Astrocyte (in vitro differentiated cells and primary cell): ENCODE measurements around the gene PBXIP1. TPM values are rescaled to one million over a fixed set of nuclear protein-coding genes. Genes with fewer than 3 reads are reported as not detected.
A peak's percentile ranks its signal among the peaks of the same experiment; 100 is the strongest.

Experiments used
- DNase-seq: peaks from one replicate; pipeline ENCODE4 v3.0.0-alpha.2; 2010; ENCODE audit warnings: low read depth
- FAIRE-seq: peaks from 2 replicates; lab custom pipeline; 2011; peaks lifted over from hg19 to GRCh38; lab: Jason Lieb, UNC
- H2AFZ ChIP-seq: 2 replicates; pipeline ENCODE4 v1.6.0; 2012; ENCODE audit warnings: low read depth, low read length, inconsistent platforms
- H3K27ac ChIP-seq: 2 replicates; pipeline ENCODE4 v1.5.1; 2011; ENCODE audit warnings: low read depth, low read length, inconsistent platforms
- H3K27me3 ChIP-seq: 2 replicates; pipeline ENCODE4 v1.6.0; 2011; ENCODE audit warnings: low read length, inconsistent platforms; ENCODE audit not compliant: insufficient read depth
- H3K36me3 ChIP-seq: 2 replicates; pipeline ENCODE4 v1.5.1; 2011; ENCODE audit warnings: low read length, inconsistent platforms; ENCODE audit not compliant: insufficient read depth
- H3K4me1 ChIP-seq: 2 replicates; pipeline ENCODE4 v1.5.1; 2011; ENCODE audit warnings: low read length, inconsistent platforms; ENCODE audit not compliant: insufficient read depth
- H3K4me2 ChIP-seq: 2 replicates; pipeline ENCODE4 v1.6.0; 2012; ENCODE audit warnings: low read length, inconsistent platforms
- H3K4me3 ChIP-seq: 2 replicates; pipeline ENCODE4 v1.5.1; 2011; ENCODE audit warnings: low read depth, mild to moderate bottlenecking, low read length, inconsistent platforms; ENCODE audit not compliant: insufficient read depth
- H3K79me2 ChIP-seq: 2 replicates; pipeline ENCODE4 v1.6.0; 2012; ENCODE audit warnings: mild to moderate bottlenecking, low read length, inconsistent platforms; ENCODE audit not compliant: insufficient read depth
- H3K9ac ChIP-seq: 2 replicates; pipeline ENCODE4 v1.6.0; 2012; ENCODE audit warnings: mild to moderate bottlenecking, low read length, inconsistent platforms
- H3K9me3 ChIP-seq: 2 replicates; pipeline ENCODE4 v1.5.1; 2012; ENCODE audit warnings: low read depth, mild to moderate bottlenecking, low read length, inconsistent platforms; ENCODE audit not compliant: insufficient read depth
- H4K20me1 ChIP-seq: 2 replicates; pipeline ENCODE4 v1.6.0; 2012; ENCODE audit warnings: low read length, inconsistent platforms; ENCODE audit not compliant: insufficient read depth
- H3K27ac Mint-ChIP-seq: one replicate; pipeline ENCODE4 v1.8.0; 2021; ENCODE audit warnings: mild to moderate bottlenecking, mixed read lengths; ENCODE audit not compliant: unreplicated experiment
- H3K27me3 Mint-ChIP-seq: one replicate; pipeline ENCODE4 v1.8.0; 2021; ENCODE audit warnings: low read depth, mixed read lengths; ENCODE audit not compliant: unreplicated experiment
- H3K36me3 Mint-ChIP-seq: one replicate; pipeline ENCODE4 v1.8.0; 2021; ENCODE audit warnings: low read depth, mixed read lengths; ENCODE audit not compliant: unreplicated experiment
- H3K4me1 Mint-ChIP-seq: one replicate; pipeline ENCODE4 v1.8.0; 2021; ENCODE audit warnings: low read depth, mixed read lengths; ENCODE audit not compliant: unreplicated experiment
- H3K4me3 Mint-ChIP-seq: one replicate; pipeline ENCODE4 v1.8.0; 2021; ENCODE audit warnings: mild to moderate bottlenecking, moderate library complexity, mixed read lengths; ENCODE audit not compliant: unreplicated experiment
- H3K9me3 Mint-ChIP-seq: one replicate; pipeline ENCODE4 v1.8.0; 2021; ENCODE audit warnings: mild to moderate bottlenecking, mixed read lengths; ENCODE audit not compliant: unreplicated experiment
- EZH2 ChIP-seq: IDR thresholded peaks from 2 replicates; pipeline ENCODE4 v1.6.1; 2012; ENCODE audit warnings: mild to moderate bottlenecking, low read length, inconsistent platforms; ENCODE audit not compliant: insufficient read depth
- total RNA-seq: library from RNA; stranded (reverse); gene quantifications from 2 replicates; pipeline ENCODE4 v1.2.1, GENCODE V29; 2021
- TF ChIP-seq, protein P1 (sequence below): IDR thresholded peaks from 2 replicates; pipeline ENCODE4 v1.5.1; 2011; ENCODE audit warnings: low read depth, mild to moderate bottlenecking, inconsistent platforms, low read length, moderate library complexity; ENCODE audit not compliant: insufficient read depth

Gene PBXIP1
- total RNA-seq, 1 donor from 2014 or later: 89.2 TPM

DNA sequence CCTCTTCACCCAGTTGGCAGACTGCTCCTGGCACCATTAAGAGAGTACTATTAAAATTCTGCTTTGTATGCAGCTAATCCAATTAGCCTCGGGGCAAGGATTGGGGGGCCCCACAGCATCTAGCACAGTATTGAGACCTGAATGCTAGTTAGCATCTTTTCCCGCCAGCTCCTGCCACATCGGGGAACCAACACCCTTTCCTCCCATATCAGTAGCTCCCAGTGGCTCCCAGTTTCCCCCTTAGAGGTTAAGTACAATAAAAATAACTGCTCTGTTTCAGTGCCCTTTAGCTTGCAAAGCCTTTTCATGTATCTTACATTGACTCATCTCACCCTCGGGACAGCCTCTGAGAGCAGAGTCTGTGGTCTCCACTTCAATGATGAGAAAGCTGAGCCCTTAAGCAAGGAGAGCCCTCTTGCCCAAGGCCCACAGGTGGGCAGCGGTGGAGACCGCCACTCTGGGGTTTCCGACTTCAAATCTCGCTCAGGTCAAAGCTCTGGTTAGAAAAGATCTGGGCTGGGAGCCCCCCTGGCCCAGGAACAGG lies 15.2 kb downstream of the PBXIP1 start:
- Mint-ChIP-seq H3K27ac (peak overlapping the region; percentile 34), H3K4me3 (no peak overlapping the region), H3K27me3 (no peaks in the 10 kb centered on the region), H3K4me1 (peaks cover 34% of the 10 kb centered on the region), H3K36me3 (peaks cover 3% of the 10 kb centered on the region), H3K9me3 (no peaks in the 10 kb centered on the region)
- Histone ChIP-seq H3K4me3 (no peak overlapping the region), H3K4me2 (no peak overlapping the region), H3K4me1 (peaks cover 16% of the 10 kb centered on the region), H3K27ac (no peak overlapping the region), H3K36me3 (no peaks in the 10 kb centered on the region), H3K9me3 (no peaks in the 10 kb centered on the region), H3K9ac (no peak overlapping the region), H4K20me1 (peaks cover 5% of the 10 kb centered on the region), H3K27me3 (no peaks in the 10 kb centered on the region), H3K79me2 (peaks cover 2% of the 10 kb centered on the region), H2AFZ (no peak overlapping the region)
- DNase-seq (no peak), FAIRE-seq (no peak)
- TF ChIP-seq EZH2: no peak
- TF ChIP-seq, protein P1, sequence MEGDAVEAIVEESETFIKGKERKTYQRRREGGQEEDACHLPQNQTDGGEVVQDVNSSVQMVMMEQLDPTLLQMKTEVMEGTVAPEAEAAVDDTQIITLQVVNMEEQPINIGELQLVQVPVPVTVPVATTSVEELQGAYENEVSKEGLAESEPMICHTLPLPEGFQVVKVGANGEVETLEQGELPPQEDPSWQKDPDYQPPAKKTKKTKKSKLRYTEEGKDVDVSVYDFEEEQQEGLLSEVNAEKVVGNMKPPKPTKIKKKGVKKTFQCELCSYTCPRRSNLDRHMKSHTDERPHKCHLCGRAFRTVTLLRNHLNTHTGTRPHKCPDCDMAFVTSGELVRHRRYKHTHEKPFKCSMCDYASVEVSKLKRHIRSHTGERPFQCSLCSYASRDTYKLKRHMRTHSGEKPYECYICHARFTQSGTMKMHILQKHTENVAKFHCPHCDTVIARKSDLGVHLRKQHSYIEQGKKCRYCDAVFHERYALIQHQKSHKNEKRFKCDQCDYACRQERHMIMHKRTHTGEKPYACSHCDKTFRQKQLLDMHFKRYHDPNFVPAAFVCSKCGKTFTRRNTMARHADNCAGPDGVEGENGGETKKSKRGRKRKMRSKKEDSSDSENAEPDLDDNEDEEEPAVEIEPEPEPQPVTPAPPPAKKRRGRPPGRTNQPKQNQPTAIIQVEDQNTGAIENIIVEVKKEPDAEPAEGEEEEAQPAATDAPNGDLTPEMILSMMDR: no peak

DNA sequence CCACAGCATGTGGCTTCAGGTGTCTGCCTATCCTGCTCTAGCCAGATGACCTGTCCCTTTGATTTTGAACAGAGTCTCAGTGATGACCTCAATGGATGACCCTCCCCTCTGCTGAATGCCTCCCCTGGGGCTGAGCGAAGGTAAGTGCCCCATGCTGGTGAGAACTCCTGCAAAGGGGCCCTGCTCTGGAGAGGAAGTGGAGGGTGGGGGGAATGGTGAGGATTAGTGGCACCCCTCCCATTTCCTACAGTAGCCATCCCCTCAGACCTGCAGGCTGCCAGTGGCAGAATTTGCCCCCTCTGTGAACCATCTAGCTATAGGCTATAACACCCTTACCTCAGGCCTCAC lies 15.7 kb downstream of the PBXIP1 start:
- Histone ChIP-seq H3K27me3 (no peaks in the 10 kb centered on the region), H3K79me2 (peaks cover 4% of the 10 kb centered on the region), H3K27ac (no peak overlapping the region), H2AFZ (no peak overlapping the region), H3K4me2 (no peak overlapping the region), H3K36me3 (no peaks in the 10 kb centered on the region), H4K20me1 (peaks cover 5% of the 10 kb centered on the region), H3K4me3 (no peak overlapping the region), H3K9me3 (no peaks in the 10 kb centered on the region), H3K4me1 (peaks cover 18% of the 10 kb centered on the region), H3K9ac (no peak overlapping the region)
- Mint-ChIP-seq H3K4me1 (peaks cover 34% of the 10 kb centered on the region), H3K27me3 (no peaks in the 10 kb centered on the region), H3K4me3 (no peak overlapping the region), H3K27ac (peak overlapping the region; percentile 47), H3K9me3 (no peaks in the 10 kb centered on the region), H3K36me3 (peaks cover 3% of the 10 kb centered on the region)
- DNase-seq: no peak
- no peak for FAIRE-seq
- no peak for TF ChIP-seq EZH2

DNA sequence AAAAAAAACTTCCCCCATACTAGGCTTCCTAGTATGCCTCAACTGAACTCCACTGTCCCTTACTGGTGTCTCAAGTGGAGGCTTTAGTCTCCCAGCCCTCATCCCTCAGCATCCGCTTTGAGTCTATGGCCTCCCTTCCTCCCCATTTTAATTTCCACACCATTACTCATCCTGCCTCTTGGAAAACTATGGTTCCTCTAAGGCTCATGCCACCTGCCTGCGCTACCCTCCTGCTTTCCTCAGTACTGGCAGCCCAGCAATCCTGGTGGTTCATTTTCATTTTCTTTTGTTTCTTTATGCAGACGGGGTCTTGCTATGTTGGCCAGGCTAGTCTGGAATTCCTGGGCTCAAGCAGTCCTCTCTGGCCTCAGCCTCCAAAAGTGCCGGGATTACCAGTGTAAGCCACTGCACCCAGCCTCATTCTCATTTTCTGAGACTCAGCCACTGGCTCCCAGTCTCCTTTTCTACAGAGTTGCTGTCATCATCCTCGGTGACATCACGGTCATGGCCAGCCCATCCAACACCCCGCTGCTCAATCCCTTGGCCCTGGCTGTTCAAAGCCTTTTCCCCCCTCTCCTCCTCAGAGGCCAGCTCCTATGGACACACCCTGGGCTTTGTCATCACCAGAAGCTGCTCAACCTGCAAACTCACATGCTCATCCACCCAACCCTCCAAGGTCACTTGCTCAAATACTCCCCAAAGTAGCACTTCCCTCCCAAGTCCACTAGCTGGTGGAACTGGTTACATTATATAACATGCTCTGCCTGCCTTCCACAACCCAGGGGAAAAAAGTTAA lies 17.1 kb downstream of the PBXIP1 start:
- Mint-ChIP-seq H3K27ac (peak overlapping the region; percentile 27), H3K36me3 (peaks cover 5% of the 10 kb centered on the region), H3K9me3 (no peaks in the 10 kb centered on the region), H3K4me1 (peaks cover 32% of the 10 kb centered on the region), H3K27me3 (no peaks in the 10 kb centered on the region), H3K4me3 (peak overlapping the region; percentile 75)
- TF ChIP-seq, protein P1: no peak
- TF ChIP-seq EZH2: no peak
- Histone ChIP-seq H3K36me3 (no peaks in the 10 kb centered on the region), H3K4me3 (no peak overlapping the region), H4K20me1 (no peaks in the 10 kb centered on the region), H3K79me2 (peaks cover 4% of the 10 kb centered on the region), H3K9me3 (no peaks in the 10 kb centered on the region), H3K4me1 (peaks cover 18% of the 10 kb centered on the region), H3K9ac (no peak overlapping the region), H3K4me2 (no peak overlapping the region), H3K27me3 (no peaks in the 10 kb centered on the region), H3K27ac (no peak overlapping the region), H2AFZ (no peak overlapping the region)
- no peak for DNase-seq
- FAIRE-seq: no peak
